GM12892 (cell line): Measurements from ENCODE around the gene NPBWR2.

Experiments used
- DNase-seq: peaks from one replicate; pipeline ENCODE4 v3.0.0; 2011; ENCODE audit not compliant: insufficient read length
- FAIRE-seq: peaks from 2 replicates; lab custom pipeline; 2011; peaks lifted over from hg19 to GRCh38; lab: Jason Lieb, UNC
- POLR2A ChIP-seq: IDR thresholded peaks from 2 replicates; pipeline ENCODE4 v1.6.1; 2011; ENCODE audit warnings: low read depth, low read length, control low read depth
- POLR2AphosphoS5 ChIP-seq: IDR thresholded peaks from 2 replicates; pipeline ENCODE4 v1.6.1; 2011; ENCODE audit warnings: low read depth, low read length, control low read depth
- TAF1 ChIP-seq: IDR thresholded peaks from 2 replicates; pipeline ENCODE4 v1.6.1; 2011; ENCODE audit warnings: low read depth, mild to moderate bottlenecking, control low read depth, low read length, borderline replicate concordance

Gene NPBWR2

DNA sequence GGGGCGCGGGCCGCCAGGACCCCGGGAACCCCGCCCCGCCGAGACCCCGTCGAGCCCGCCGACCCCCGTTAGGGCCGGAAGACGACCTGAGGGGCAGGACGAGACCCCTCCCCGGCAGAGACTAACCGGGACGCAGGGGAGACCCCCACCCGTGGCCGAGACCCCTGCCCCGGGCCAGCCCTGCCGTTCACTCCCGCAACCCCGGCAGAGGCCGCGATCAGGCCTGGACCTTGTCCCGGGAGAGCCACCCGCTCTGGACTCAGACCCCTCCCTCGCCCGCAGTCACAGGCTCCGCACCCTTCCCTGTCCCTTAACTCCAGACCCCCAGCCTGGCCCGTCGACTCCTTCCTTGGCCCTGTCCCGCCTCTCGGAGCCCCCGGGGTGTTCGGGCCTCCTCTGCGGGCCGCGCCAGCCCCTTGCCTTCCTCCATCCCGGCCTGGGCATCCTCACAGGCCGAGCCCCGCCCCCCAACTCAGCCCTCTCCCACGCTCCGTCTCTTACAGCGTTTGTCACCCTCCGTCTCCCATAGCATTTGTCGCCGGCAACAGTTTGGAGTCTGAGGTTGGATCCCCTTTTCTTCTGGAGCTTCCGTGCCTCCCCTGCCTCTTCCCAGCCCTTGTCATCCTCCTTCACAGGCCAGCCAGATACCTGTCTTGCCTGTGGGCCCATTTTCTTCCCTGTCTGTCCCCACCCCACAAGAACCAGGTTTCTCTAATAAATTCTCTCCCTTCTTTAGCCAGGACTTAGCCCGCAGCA is 43.8 kb downstream of the NPBWR2 start:
- FAIRE-seq, result no peak
- TF ChIP-seq POLR2AphosphoS5 (no peak), TAF1 (no peak), POLR2A (no peak)
- no peak for DNase-seq

DNA sequence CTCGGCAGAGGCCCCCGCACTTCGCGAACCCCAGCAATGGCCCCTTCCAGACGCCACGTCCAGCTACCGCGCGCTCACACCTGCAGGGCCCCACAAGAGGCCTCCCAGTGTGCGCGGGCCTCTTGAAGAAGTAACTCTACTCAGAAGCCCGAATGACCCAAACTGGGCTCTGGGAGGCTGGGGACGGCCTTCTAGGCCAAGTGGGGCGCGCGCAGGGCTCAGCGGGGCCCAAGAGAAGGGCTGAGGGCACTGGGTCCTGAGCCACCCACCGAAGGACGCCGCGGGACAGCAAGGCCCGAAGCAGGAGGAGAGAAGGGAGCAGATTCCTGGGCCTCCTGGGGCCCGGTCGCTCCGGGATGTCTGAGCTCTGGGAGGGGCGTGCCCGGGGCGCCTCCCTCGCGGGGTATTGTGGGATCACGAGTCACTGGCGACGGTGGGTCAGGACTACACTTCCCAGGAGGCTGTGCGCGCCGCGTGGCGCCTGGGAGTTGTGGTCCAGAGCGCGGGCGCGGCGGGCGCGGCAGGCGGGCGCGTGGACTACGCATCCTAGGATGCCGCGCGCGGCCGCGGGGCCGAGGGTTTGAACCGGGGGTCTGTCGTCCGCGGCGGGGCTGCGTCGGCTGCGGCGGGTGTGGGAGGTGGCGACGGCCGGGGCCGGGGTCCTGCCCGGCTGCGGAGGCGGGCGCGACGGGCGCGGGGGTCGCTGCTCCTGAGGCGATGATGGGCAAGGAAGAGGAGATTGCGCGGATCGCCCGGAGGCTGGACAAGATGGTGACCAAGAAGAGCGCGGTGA is 44.6 kb downstream of the NPBWR2 start, which contains the start of gene TCEA2:
Gene TCEA2, plus strand, starts transcription at position 603 of the 793 bp plus-strand sequence. Its CDS starts 115 bp downstream, at position 718.
- no peak for TF ChIP-seq TAF1
- peak; percentile 14; the same call in 1 of the 2 replicates for TF ChIP-seq POLR2A
- no peak for TF ChIP-seq POLR2AphosphoS5
- FAIRE-seq (peak; percentile 88), DNase-seq (peak; percentile 99)

DNA sequence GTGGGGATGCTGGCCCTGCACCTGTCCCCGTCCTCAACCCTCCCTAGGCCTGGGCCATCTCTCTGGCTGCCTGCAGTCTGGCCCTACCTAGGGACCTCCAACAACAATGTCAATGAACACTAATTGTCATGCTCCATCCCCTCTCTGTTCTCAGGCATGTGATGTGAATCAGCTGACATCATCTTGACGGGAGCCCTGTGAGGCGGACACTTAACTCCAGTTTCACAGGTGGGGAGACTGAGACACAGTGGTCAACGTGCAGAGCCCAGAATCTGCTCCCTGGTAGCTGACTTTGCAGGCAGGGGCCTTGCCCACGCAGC is 45.1 kb downstream of the NPBWR2 start:
- FAIRE-seq, result no peak
- no peak for DNase-seq
- TF ChIP-seq TAF1 (no peak), POLR2AphosphoS5 (no peak), POLR2A (no peak)

DNA sequence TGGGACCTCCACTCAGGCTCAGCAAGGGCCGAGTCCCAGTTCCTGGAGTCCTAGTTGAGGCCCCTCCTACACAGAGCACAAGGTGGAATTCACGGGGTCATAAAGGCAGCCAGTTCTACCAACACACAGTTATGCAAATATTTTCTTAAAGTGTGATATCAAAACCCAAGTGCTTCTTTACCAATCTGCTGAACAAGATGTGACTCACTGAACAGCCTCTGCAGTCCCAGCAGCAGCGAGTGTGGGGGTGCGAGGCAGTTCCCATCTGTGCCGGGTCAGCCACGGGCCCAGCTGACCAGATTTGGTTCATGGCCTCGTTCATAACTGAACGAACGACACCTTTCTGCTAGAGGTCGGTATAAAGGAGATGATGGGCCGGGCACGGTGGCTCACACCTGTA is 48.8 kb downstream of the NPBWR2 start:
- DNase-seq (no peak), FAIRE-seq (no peak)
- TF ChIP-seq TAF1 (no peak), POLR2A (no peak), POLR2AphosphoS5 (no peak)

DNA sequence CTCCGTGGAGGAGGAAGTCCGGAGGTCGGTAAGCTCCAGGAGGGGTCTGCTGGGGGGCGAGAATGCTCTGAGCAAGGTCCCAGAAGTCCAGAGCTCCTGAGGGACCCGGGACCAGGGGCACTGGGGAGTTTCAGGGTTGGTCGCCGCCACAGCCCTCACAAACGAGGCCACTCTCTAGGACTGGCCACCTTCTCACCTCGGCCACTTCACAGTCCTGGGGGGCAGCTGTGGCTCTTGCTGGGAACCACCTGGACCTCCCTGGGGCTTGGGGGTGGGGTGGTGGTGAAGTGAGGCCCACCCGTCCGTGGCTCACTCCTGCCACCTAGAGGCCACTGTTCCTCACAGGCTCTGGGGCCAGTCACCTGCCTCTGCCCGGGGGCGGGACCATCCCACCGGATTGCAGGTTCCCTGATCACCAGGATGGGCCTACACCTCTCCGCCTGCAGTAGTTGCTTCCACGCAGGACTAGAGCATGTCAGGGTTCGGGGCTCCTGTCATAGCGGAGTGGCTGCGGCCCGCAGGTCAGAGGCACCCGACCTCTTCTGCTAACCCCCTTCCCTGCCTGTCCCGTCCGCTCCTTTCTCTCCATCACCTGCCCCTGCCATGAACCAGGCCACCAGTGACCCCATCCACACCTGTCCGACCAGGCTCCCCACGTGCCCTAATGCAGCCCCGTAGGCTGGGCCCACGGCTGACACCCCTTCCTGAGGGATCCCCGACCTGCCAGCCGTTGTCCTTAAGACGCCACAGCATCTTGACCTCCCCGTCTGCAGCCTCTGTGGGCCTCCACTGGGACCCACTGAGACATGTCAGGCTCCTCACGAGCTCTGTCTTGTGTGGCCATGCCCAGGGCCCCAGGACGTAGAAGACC is 49.5 kb downstream of the NPBWR2 start:
- TF ChIP-seq POLR2AphosphoS5 (no peak), POLR2A (no peak), TAF1 (no peak)
- peak; percentile 98 for DNase-seq

DNA sequence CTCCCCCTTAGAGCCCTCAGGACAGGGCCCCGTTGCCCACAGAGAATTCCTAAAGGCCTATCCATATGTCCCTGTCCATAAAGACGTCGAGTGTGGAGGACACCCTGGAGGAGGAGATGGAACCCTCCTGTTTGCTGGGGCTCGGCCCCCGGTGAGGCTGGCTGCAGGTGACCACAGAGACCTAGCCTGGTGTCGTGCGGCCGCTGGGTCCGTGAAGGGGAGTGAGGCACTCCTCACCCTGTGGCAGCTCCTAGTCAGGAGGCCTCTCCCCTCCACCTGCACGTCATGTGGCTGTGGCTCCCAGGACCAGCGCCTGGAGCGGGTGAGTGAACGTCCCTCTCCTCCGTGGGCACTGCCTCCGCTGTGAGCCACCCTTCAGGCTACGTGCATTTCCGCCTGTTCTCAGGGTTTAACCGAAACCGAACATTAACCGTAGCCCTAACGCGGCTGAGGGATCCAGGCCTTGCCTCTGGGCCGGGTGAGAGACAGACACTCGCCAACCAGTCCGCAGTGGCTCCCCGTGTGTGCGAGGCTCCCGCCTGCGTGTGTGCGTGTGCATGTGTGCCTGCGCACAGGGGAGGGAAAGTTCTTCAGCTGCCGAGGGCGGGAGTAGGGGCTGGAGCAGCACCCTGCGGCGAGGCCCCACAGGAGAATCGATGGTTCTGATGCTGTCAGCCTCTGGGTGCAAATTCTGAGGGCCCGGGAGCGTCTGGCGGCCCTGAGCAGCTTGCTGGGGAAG is 50.3 kb downstream of the NPBWR2 start:
- no peak for DNase-seq
- FAIRE-seq, result peak; percentile 30
- TF ChIP-seq TAF1 (no peak), POLR2A (peak; percentile 47; the same call in 1 of the 2 replicates), POLR2AphosphoS5 (no peak)

More for the DNA sequence above, 49.5 kb downstream of the NPBWR2 start:
- FAIRE-seq, result peak; percentile 86

DNA sequence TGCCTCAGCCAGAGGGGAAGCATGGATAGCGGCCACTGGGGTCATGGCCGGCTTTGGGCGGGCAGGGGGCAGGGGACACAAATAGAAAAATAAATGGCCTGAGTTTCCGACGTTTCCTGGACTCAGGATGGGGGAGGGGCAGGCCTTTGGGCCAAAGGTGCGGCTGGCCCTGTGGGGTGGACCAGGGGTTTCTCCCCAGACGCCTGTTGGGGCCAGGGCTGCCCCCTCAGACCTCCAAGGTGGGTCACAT is 50.8 kb downstream of the NPBWR2 start:
- FAIRE-seq (no peak), DNase-seq (no peak)
- TF ChIP-seq POLR2AphosphoS5 (no peak), TAF1 (no peak), POLR2A (no peak)

DNA sequence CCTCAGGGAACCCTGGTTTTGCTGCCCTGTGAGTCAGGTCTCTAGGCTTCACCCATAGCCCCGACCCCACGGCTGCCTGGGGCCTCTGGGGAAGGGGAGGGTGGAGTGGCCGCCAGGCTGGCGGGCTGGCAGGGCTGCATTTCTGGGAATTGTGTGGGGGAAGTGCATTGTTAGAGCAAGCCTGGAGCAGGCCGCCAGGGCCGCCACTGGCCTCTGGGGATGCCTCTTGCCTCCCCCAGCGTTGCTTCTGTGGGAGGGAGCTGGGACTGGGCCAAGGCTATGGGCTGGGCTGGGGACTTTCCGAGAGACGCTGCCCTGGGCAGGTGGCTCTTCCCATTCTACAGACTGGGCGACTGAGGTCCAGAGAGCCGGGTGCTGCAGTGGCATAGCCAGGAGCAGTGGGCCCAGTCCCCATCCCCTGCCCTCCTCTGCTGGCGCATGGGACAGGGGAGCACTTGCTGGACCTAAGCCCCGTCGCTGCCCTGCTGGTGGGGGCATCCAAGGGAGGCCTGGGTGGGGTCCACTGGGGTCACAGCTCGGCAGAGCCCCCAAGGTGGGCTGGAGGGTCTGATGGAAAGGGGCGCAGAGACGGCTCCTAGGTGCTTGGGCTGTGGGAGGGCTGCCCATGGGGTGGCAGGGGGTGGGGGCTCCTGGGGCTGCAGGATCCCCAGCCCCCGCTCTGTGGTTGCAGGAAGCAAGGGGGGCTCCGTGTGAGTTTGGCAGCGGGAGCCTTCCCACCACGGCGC is 51.3 kb downstream of the NPBWR2 start:
- FAIRE-seq (no peak), DNase-seq (no peak)
- TF ChIP-seq POLR2A (no peak), POLR2AphosphoS5 (no peak), TAF1 (no peak)

DNA sequence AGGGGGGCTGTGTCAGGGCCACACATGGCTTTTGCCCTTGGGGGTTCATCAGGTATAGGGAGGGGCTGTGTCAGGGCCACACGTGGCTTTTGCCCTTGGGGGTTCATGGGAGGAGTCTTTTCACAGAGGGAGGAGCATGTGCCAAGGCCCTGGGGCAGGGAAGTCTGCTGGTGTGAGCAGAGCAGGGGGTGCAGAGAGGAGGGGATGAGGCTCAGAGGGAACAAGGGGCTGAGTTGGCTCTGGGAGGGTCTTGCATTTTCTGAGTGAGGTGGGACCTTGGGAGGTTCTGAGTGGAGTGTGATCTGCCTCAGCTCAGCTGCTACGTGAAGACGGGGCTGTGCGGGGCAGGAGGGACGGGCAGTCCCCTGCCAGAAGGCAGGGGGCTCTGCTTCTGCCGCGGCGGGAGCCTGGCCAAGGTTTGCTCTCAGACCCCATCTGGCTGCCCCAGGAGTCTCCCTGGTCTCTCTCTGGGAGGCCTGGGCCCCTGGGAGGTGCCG is 51.9 kb downstream of the NPBWR2 start:
- FAIRE-seq, result no peak
- TF ChIP-seq TAF1 (no peak), POLR2AphosphoS5 (no peak), POLR2A (no peak)
- no peak for DNase-seq

DNA sequence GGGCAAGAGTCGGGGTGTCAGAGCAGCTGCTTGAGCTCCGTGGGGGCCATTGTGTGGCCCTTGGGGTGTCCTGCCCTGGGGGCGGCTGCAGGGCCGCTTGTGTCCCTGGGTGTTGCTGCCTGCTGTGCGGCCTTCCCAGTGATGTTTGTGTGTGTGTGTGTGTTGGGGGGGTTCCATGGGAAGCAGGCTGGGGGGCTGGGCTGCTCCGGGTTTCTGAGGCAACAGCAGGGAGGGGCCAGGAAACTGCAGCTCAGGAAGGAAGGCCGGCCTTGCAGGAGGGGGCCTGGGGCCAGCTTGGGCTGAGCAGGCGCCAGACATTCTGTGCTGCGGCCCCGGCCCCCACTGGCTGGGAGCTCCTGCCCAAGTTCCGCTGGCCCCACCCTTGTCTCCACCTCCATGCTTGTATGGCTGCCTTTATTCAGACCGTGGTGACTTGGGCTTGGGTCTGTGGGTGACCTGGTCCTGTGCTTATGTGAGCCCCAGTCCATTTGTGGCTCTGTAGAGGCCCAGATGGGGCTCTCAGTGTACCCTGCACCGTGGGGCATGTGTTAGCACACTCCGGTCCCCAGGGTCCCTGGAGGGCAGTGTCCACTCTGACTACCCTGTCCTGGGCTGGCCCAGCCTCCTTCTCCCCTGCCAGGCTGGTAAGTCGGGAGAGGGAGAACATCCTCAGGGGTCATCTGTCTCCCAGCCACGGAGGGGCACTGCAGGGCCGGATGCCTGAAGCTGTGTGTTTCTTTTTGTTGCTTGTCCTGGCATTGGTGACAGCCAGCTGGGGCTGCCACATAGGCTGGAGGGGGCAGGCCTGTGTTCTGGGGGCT is 53.3 kb downstream of the NPBWR2 start:
- DNase-seq, result no peak
- TF ChIP-seq POLR2AphosphoS5, result no peak
- TF ChIP-seq TAF1, result no peak
- no peak for TF ChIP-seq POLR2A
- FAIRE-seq, result no peak
